GM12873 (cell line): ENCODE data around the gene C2orf66.

Source experiments
- TF ChIP-seq, protein P1 (sequence below): IDR thresholded peaks from 2 replicates; pipeline ENCODE4 v1.5.1; 2012; ENCODE audit warnings: low read depth, mild to moderate bottlenecking, moderate library complexity, low read length, control low read depth; ENCODE audit not compliant: insufficient read depth; ENCODE audit errors: missing control alignments

The C2orf66 gene

GRCh38 chr2:196808083-196808665 lies 981 bp downstream of the C2orf66 start:
- TF ChIP-seq, protein P1, sequence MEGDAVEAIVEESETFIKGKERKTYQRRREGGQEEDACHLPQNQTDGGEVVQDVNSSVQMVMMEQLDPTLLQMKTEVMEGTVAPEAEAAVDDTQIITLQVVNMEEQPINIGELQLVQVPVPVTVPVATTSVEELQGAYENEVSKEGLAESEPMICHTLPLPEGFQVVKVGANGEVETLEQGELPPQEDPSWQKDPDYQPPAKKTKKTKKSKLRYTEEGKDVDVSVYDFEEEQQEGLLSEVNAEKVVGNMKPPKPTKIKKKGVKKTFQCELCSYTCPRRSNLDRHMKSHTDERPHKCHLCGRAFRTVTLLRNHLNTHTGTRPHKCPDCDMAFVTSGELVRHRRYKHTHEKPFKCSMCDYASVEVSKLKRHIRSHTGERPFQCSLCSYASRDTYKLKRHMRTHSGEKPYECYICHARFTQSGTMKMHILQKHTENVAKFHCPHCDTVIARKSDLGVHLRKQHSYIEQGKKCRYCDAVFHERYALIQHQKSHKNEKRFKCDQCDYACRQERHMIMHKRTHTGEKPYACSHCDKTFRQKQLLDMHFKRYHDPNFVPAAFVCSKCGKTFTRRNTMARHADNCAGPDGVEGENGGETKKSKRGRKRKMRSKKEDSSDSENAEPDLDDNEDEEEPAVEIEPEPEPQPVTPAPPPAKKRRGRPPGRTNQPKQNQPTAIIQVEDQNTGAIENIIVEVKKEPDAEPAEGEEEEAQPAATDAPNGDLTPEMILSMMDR: peak; percentile 25

DNA sequence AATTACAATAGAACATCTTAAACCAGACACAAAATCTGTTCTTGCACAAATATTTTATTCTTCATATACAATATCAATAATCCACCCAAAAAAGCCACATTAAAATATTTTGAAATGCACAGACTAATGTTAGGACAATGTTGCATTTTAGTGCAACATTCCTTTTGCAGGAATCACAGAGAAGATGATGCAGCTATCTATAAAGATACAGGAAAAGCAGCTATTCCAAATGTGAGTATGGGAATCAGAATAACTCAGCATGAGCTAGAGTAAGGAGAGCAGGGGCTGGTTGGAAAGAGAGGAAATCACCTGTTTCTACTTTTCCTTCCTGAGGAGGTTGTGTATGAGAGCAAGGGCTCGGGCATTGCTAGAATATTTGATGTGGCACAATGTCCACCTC lies 4.8 kb downstream of the C2orf66 start:
- TF ChIP-seq, protein P1: no peak

GRCh38 chr2:196802401-196802800 lies 6.8 kb downstream of the C2orf66 start:
- TF ChIP-seq, protein P1: no peak

- TF ChIP-seq, protein P1: no peak
Measured at GRCh38 chr2:196801674-196802261, 7.4 kb downstream of the C2orf66 start.

DNA sequence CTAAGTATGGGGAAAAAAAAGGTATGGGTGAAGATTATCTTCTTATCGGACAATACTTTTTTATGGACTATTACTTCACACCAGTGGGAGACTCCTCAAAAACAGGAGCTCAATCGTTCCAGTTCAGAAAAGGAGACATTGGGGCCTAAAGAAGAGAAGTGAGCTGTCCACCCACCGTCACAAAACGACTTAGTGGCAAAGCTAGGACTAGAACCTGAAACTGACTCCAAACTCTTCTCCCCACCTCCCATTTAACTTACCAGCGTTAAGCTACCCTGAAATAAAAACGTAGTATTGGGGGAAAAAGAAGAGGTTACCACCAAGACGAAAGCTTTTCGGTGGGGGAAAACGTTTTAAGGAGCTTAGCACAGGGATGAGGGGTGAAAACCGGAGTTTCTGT lies 10.2 kb downstream of the C2orf66 start:
- TF ChIP-seq, protein P1: no peak

DNA sequence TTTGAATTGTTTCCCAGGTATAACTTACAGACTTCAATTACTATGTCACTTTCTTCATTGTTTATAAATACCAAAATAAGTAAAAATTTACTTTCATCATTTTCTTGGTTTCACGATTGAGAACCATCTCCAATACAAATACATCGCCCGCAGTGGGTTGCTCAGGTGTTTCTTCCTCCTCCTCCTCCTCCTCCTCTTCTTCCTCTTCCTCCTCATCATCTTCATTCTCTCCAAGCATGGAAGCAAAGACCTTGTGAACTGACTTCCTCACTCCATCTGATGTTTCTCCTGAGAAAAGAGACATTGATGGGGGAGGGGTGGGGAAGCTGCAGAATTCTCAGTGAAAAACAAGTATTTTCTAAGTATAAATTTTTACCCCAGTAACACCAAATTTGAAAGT lies 16.3 kb downstream of the C2orf66 start:
- TF ChIP-seq, protein P1: no peak

- TF ChIP-seq, protein P1: no peak
Measured at GRCh38 chr2:196783431-196784094, 25.6 kb downstream of the C2orf66 start.
